Measurements from ENCODE around the gene HBP1. TPM values are rescaled to one million over a fixed set of nuclear protein-coding genes. Genes with fewer than 3 reads are reported as not detected.

Gene HBP1
- total and polyA plus RNA-seq, 2 of the 13 experiments (the other 11 are each of a cell fraction or from before 2014, with no cell fraction given), result 22.9 to 44.1 TPM

GRCh38 chr7:107206706-107207105 is 37.9 kb downstream of the HBP1 start (continued):
- TF ChIP-seq FOXM1 (CRISPR knock-in tag; IDR thresholded peaks at IDR 0.05), result no peak
- TF ChIP-seq MXD3 (CRISPR knock-in tag; IDR thresholded peaks at IDR 0.05), result no peak
- no peak for TF ChIP-seq ELF1 (CRISPR knock-in tag; IDR thresholded peaks at IDR 0.05)

GRCh38 chr7:107207459-107207858 is 38.7 kb downstream of the HBP1 start:
- no peak for FAIRE-seq
- Histone ChIP-seq H3K9ac (ENCODE audit: insufficient read depth, low read depth, low read length) (no peak overlapping the region), H2AFZ (ENCODE audit: low read length) (no peak overlapping the region), H3K36me3 (replicated peaks in 1 of 2; ENCODE audit: control insufficient read depth in 1 of 2, insufficient read depth in 2 of 2, low read length in 2 of 2) (peaks cover 6 to 49% of the 10 kb centered on the region in 2 experiments), H3K27ac (ENCODE audit: extremely low read length, insufficient read depth, low read length) (no peak overlapping the region), H3K4me1 (ENCODE audit: insufficient read depth, low read length) (no peaks in the 10 kb centered on the region), H3K4me3 (replicated peaks in 1 of 3; ENCODE audit: insufficient read depth in 1 of 3, low read depth in 2 of 3, low read length in 3 of 3) (no peak overlapping the region), H3K27me3 (ENCODE audit: control insufficient read depth in 1 of 2, insufficient read depth in 2 of 2, low read length in 2 of 2) (no peaks in the 10 kb centered on the region), H3K4me2 (ENCODE audit: low read depth, low read length) (no peak overlapping the region), H4K20me1 (ENCODE audit: insufficient read depth, low read length) (no peaks in the 10 kb centered on the region), H3K79me2 (ENCODE audit: insufficient read depth, low read length) (no peaks in the 10 kb centered on the region), H3K9me3 (ENCODE audit: low read length) (no peaks in the 10 kb centered on the region)
- BruUV-seq (replicated peaks), result no TSS peak
- ChIA-PET CTCF (ENCODE audit: low intra/inter-chr PET ratio, low total read pairs) (no interaction called here), POLR2A (no interaction called here)
- WGBS (ENCODE audit: low lambda C conversion rate), result 100% methylated on average over 3 of the region's 5 CpGs
- intact Hi-C loops (cut with micrococcal nuclease; ENCODE audit: unreplicated experiment), result no loop called here
- in situ Hi-C loops (cut with HindIII; ENCODE audit: extremely low pct_ligation_motif_present, low pct_unique_long_range_greater_than_20kb), result loop anchor here (25.0 kb wide), 2 partner anchors 505 to 680 kb away; partner anchors contain the start of gene DLD
- no peak for DNase-seq (ENCODE audit: low spot score)
- ATAC-seq, result no peak
- TF ChIP-seq PHF21A (CRISPR knock-in tag; IDR thresholded peaks at IDR 0.05) (no peak), PAXIP1 (CRISPR knock-in tag; conservative IDR thresholded peaks at IDR 0.05) (no peak), ZBTB37 (CRISPR knock-in tag; IDR thresholded peaks at IDR 0.05) (no peak), ZNF720 (CRISPR knock-in tag; IDR thresholded peaks at IDR 0.05) (no peak), TFAP4 (IDR thresholded peaks at IDR 0.05; ENCODE audit: borderline replicate concordance, low read depth) (no peak), DMTF1 (CRISPR knock-in tag; IDR thresholded peaks at IDR 0.05) (no peak), ZNF224 (CRISPR knock-in tag; IDR thresholded peaks at IDR 0.05) (no peak), NFE2 (CRISPR knock-in tag; IDR thresholded peaks at IDR 0.05) (no peak), ZBTB14 (CRISPR knock-in tag; IDR thresholded peaks at IDR 0.05) (no peak), CHD4 (IDR thresholded peaks at IDR 0.05; ENCODE audit: borderline replicate concordance, low read length) (no peak), ZNF496 (CRISPR knock-in tag; IDR thresholded peaks at IDR 0.05; ENCODE audit: insufficient replicate concordance) (no peak)

All from HepG2 (cell line).